PC-3 (cell line): Measurements from ENCODE around the gene TMPRSS2. TPM values are rescaled to one million over a fixed set of nuclear protein-coding genes. Genes with fewer than 3 reads are reported as not detected.
A peak's percentile ranks its signal among the peaks of the same experiment; 100 is the strongest.

Experiments
- ATAC-seq: fragments of 200-7000 bp; cut with Tn5 transposase; 2 replicates; pipeline ENCODE4 v1.9.1; 2020; ENCODE audit warnings: mild to moderate bottlenecking, moderate library complexity
- BruUV-seq: library from RNA; stranded (reverse); fragments of 400-500 nt; replicated peaks from 2 replicates; lab custom pipeline; 2021; lab: Mats Ljungman, UMichigan
- CTCF ChIA-PET: fragments of 300-600 bp; sonication (Branson Sonifier 250); formaldehyde crosslinking; loops from one replicate; lab custom pipeline; 2022; ENCODE audit warnings: antibody characterized with exemption; lab: Charles Lee
- POLR2A ChIA-PET: fragments of 300-600 bp; sonication (Branson Sonifier 250); formaldehyde crosslinking; loops from one replicate; lab custom pipeline; 2022; ENCODE audit warnings: antibody characterized with exemption; ENCODE audit not compliant: unreplicated experiment; lab: Charles Lee
- DNase-seq: peaks from one replicate; pipeline ENCODE4 v3.0.0-alpha.2; 2015
- H2AFZ ChIP-seq: fragments of 300-600 bp; sonication (generic); 2 replicates; pipeline ENCODE4 v1.6.0; 2016; ENCODE audit warnings: antibody characterized with exemption, low read length
- H3F3A ChIP-seq: fragments of 300-600 bp; sonication (generic); one replicate; pipeline ENCODE4 v1.6.0; 2017; ENCODE audit warnings: antibody characterized with exemption, low read length, control low read depth, mild to moderate bottlenecking; ENCODE audit not compliant: unreplicated experiment
- H3K27ac ChIP-seq: fragments of 300-600 bp; sonication (generic); 2 replicates; pipeline ENCODE4 v1.5.1; 2016; ENCODE audit warnings: mild to moderate bottlenecking, low read length
- H3K27me3 ChIP-seq: fragments of 300-600 bp; sonication (generic); 2 replicates; pipeline ENCODE4 v1.6.1; 2016; ENCODE audit warnings: low read length, mixed read lengths
- H3K36me3 ChIP-seq: fragments of 300-600 bp; sonication (generic); 2 replicates; pipeline ENCODE4 v1.6.1; 2016; ENCODE audit warnings: low read depth, mixed run types, low read length, mixed read lengths
- H3K4me1 ChIP-seq: fragments of 300-600 bp; sonication (generic); 2 replicates; pipeline ENCODE4 v1.5.1; 2016; ENCODE audit warnings: low read length; ENCODE audit not compliant: insufficient read depth
- H3K4me2 ChIP-seq: fragments of 300-600 bp; sonication (generic); 2 replicates; pipeline ENCODE4 v1.6.0; 2016; ENCODE audit warnings: low read length
- H3K4me3 ChIP-seq: fragments of 300-600 bp; sonication (generic); 2 replicates; pipeline ENCODE4 v1.5.1; 2016; ENCODE audit warnings: mild to moderate bottlenecking, low read length, mixed read lengths
- H3K79me2 ChIP-seq: fragments of 300-600 bp; sonication (generic); 2 replicates; pipeline ENCODE4 v1.6.1; 2017; ENCODE audit warnings: low read length, mixed read lengths
- H3K9ac ChIP-seq: fragments of 300-600 bp; sonication (generic); 2 replicates; pipeline ENCODE4 v1.6.0; 2016; ENCODE audit warnings: mild to moderate bottlenecking, low read length
- H3K9me2 ChIP-seq: fragments of 300-600 bp; sonication (generic); replicated peaks from 2 replicates; pipeline ENCODE4 v1.6.1; 2016; ENCODE audit warnings: mixed run types, low read length, mixed read lengths
- H3K9me3 ChIP-seq: fragments of 300-600 bp; sonication (generic); 2 replicates; pipeline ENCODE4 v1.6.1; 2016; ENCODE audit warnings: low read length, mixed read lengths
- H4K20me1 ChIP-seq: fragments of 300-600 bp; sonication (generic); 2 replicates; pipeline ENCODE4 v1.6.1; 2016; ENCODE audit warnings: low read length, mixed read lengths
- EZH2 ChIP-seq: fragments of 300-600 bp; sonication (generic); IDR thresholded peaks from one replicate; pipeline ENCODE4 v1.6.1; 2017; ENCODE audit warnings: antibody characterized with exemption, mild to moderate bottlenecking, low read length; ENCODE audit not compliant: unreplicated experiment
- EZH2phosphoT487 ChIP-seq: fragments of 300-600 bp; sonication (generic); IDR thresholded peaks from 2 replicates; pipeline ENCODE4 v1.6.1; 2018; ENCODE audit warnings: mild to moderate bottlenecking, antibody characterized with exemption, low read length, borderline replicate concordance
- intact Hi-C: fragments of 100-400 bp; cut with micrococcal nuclease; formaldehyde crosslinking; loops from 2 replicates; pipeline ENCODE4 v1.9.0; 2023
- total RNA-seq: library from RNA; depleted of rRNA; stranded (reverse); fragments of >200 nt; gene quantifications from 2 replicates; pipeline ENCODE4 v1.2.3, GENCODE V29; 2014
- TF ChIP-seq, protein P1 (sequence below): fragments of 300-600 bp; sonication (generic); conservative IDR thresholded peaks from 2 replicates; pipeline ENCODE4 v1.5.1; 2017; ENCODE audit warnings: antibody characterized with exemption, low read depth, mild to moderate bottlenecking, low read length

TMPRSS2 gene
- total RNA-seq, 1 experiment from 2014 or later, result 15.8 TPM

DNA sequence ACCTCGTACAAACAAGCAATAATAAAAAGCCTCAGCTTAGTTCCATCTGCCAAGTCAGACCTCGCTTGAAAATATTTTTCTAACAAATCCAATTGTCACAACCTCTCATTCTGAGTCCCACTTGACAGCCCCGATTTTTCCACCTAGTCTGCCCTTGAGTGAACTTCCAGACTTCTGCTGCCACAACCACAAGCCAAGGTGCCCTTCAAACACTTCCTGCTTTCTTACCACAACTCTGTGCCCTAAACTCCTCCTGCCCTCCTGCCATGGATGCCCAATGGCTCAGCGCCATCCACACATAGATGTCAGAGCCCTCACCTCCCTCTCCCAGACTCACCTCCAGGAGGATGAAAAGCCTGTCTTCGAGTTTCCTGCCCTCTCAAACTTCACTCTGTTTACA, 3.9 kb downstream of the TMPRSS2 start:
- Histone ChIP-seq H3K9me2 (no peaks in the 10 kb centered on the region), H3K4me2 (no peak overlapping the region), H3K4me1 (peaks cover 49% of the 10 kb centered on the region), H4K20me1 (no peaks in the 10 kb centered on the region), H3K4me3 (no peak overlapping the region), H3K27ac (no peak overlapping the region), H3K36me3 (no peaks in the 10 kb centered on the region), H3K27me3 (no peaks in the 10 kb centered on the region), H3F3A (no peaks in the 10 kb centered on the region), H3K9ac (no peak overlapping the region), H3K9me3 (no peaks in the 10 kb centered on the region), H3K79me2 (peaks cover 8% of the 10 kb centered on the region), H2AFZ (no peak overlapping the region)
- POLR2A ChIA-PET, result no interaction called here
- intact Hi-C loops, result loop anchor here (5.0 to 10.0 kb wide), 2 partner anchors 108 to 171 kb away; no protein-coding TSS in a partner anchor
- BruUV-seq, result no TSS peak
- ATAC-seq (no peak), DNase-seq (no peak)
- no peak for TF ChIP-seq EZH2phosphoT487
- TF ChIP-seq, protein P1, sequence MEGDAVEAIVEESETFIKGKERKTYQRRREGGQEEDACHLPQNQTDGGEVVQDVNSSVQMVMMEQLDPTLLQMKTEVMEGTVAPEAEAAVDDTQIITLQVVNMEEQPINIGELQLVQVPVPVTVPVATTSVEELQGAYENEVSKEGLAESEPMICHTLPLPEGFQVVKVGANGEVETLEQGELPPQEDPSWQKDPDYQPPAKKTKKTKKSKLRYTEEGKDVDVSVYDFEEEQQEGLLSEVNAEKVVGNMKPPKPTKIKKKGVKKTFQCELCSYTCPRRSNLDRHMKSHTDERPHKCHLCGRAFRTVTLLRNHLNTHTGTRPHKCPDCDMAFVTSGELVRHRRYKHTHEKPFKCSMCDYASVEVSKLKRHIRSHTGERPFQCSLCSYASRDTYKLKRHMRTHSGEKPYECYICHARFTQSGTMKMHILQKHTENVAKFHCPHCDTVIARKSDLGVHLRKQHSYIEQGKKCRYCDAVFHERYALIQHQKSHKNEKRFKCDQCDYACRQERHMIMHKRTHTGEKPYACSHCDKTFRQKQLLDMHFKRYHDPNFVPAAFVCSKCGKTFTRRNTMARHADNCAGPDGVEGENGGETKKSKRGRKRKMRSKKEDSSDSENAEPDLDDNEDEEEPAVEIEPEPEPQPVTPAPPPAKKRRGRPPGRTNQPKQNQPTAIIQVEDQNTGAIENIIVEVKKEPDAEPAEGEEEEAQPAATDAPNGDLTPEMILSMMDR, result no peak
- TF ChIP-seq EZH2, result no peak
- CTCF ChIA-PET, result no interaction called here

DNA sequence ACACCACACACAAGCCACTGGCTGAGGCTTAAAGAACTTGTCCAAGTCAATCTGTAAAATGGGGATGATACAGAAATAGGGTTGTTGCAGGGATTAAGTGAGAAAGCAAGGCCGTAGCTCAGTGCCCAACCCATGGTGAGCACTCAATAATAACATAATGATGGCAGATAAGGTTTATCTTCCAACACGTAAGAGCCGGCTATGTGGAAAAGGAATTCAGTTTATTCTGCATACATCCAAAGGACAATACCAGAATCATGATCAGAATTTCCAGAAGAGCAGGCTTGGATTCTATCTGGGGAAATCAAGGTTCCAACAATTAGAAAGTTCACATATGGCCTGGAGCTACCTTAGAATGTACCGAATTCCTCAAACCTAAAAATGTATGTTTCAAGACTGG, 4.6 kb downstream of the TMPRSS2 start:
- no peak overlapping the region for H3K27ac ChIP-seq
- intact Hi-C loops, result loop anchor here (5.0 to 10.0 kb wide), 2 partner anchors 109 to 171 kb away; no protein-coding TSS in a partner anchor
- no peak for ATAC-seq
- H3K9me3 ChIP-seq, result no peaks in the 10 kb centered on the region
- peaks cover 8% of the 10 kb centered on the region for H3K79me2 ChIP-seq
- no peaks in the 10 kb centered on the region for H3K9me2 ChIP-seq
- TF ChIP-seq EZH2phosphoT487, result no peak
- TF ChIP-seq, protein P1, result no peak
- no peak for TF ChIP-seq EZH2
- POLR2A ChIA-PET, result no interaction called here
- H3K4me2 ChIP-seq, result no peak overlapping the region
- no peak overlapping the region for H3K4me3 ChIP-seq
- no peak overlapping the region for H2AFZ ChIP-seq
- no peak overlapping the region for H3K9ac ChIP-seq
- no TSS peak for BruUV-seq
- no peaks in the 10 kb centered on the region for H3K27me3 ChIP-seq
- CTCF ChIA-PET, result no interaction called here
- peaks cover 42% of the 10 kb centered on the region for H3K4me1 ChIP-seq
- no peaks in the 10 kb centered on the region for H3K36me3 ChIP-seq
- H3F3A ChIP-seq, result no peaks in the 10 kb centered on the region
- H4K20me1 ChIP-seq, result no peaks in the 10 kb centered on the region
- no peak for DNase-seq

DNA sequence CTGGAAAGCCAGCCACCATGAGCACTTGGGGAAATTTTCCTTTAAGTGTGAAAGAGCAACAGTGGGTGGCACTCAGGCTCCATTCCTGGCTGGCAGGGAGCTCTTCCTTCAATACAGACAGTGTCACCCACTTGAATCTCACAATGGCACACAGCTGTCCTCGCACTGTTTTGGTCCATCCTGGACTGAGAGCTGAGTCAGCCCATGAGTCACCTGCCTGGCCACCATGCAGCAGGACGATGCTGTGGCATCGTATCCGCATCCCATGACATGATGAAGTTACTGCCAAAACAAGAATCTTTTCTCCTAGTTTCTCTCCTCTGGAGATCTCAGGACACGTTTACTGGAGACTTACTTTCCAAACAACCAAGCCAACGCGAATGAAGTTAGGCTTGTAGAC, 6.0 kb downstream of the TMPRSS2 start:
- H3K4me3 ChIP-seq, result no peak overlapping the region
- ChIA-PET POLR2A (interaction anchor here (0.7 to 1.5 kb wide), 2 partner anchors 78 to 813 kb away, joined by 5 to 9 read pairs; partner anchors contain the start of gene TFF3), CTCF (interaction anchor here (1.0 to 1.5 kb wide), 3 partner anchors 107 to 111 kb away, joined by 4 to 5 read pairs (median 5); no protein-coding TSS in a partner anchor)
- no peak overlapping the region for H2AFZ ChIP-seq
- TF ChIP-seq EZH2phosphoT487, result no peak
- TF ChIP-seq, protein P1, result peak; percentile 31; the same call in 1 of the 2 replicates
- peaks cover 8% of the 10 kb centered on the region for H3K79me2 ChIP-seq
- H3K9me3 ChIP-seq, result no peaks in the 10 kb centered on the region
- ATAC-seq, result peak; percentile 87
- H3K27me3 ChIP-seq, result no peaks in the 10 kb centered on the region
- H4K20me1 ChIP-seq, result no peaks in the 10 kb centered on the region
- no peak overlapping the region for H3K9ac ChIP-seq
- H3K27ac ChIP-seq, result peak overlapping the region; percentile 47
- peak overlapping the region; percentile 47 for H3K4me2 ChIP-seq
- H3K36me3 ChIP-seq, result no peaks in the 10 kb centered on the region
- no TSS peak for BruUV-seq
- peaks cover 40% of the 10 kb centered on the region for H3K4me1 ChIP-seq
- H3F3A ChIP-seq, result no peaks in the 10 kb centered on the region
- no peaks in the 10 kb centered on the region for H3K9me2 ChIP-seq
- DNase-seq, result peak; percentile 80
- intact Hi-C loops, result loop anchor here (5.0 to 10.0 kb wide), 2 partner anchors 110 to 173 kb away; no protein-coding TSS in a partner anchor
